ENCODE data around the gene NECAB3.

DNA sequence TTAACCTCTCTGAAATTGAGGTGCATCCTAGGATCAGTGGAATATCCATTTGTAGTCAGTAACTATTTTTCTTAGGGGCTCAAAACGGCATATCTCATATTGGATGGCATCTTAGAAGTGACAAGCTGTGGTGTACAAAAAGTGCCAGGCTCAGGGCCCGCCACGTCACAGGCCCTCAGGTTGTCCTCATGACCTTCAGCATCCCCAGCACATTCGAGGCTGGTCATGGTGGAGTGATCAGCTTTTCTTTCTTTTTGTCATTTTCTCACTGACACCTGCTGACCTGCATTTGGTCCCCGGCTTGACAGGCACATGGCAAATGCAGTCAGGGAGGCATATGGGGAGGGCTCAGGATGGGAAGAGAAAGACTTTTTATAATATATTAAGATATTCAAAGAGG lies 19.1 kb upstream of the NECAB3 start:
- TF ChIP-seq, protein P1, sequence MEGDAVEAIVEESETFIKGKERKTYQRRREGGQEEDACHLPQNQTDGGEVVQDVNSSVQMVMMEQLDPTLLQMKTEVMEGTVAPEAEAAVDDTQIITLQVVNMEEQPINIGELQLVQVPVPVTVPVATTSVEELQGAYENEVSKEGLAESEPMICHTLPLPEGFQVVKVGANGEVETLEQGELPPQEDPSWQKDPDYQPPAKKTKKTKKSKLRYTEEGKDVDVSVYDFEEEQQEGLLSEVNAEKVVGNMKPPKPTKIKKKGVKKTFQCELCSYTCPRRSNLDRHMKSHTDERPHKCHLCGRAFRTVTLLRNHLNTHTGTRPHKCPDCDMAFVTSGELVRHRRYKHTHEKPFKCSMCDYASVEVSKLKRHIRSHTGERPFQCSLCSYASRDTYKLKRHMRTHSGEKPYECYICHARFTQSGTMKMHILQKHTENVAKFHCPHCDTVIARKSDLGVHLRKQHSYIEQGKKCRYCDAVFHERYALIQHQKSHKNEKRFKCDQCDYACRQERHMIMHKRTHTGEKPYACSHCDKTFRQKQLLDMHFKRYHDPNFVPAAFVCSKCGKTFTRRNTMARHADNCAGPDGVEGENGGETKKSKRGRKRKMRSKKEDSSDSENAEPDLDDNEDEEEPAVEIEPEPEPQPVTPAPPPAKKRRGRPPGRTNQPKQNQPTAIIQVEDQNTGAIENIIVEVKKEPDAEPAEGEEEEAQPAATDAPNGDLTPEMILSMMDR (conservative IDR thresholded peaks at IDR 0.05; ENCODE audit: low read depth, low read length) = no peak
- TF ChIP-seq CHD1 (IDR thresholded peaks at IDR 0.05; ENCODE audit: low read depth, low read length) = no peak
- TF ChIP-seq, protein P2, sequence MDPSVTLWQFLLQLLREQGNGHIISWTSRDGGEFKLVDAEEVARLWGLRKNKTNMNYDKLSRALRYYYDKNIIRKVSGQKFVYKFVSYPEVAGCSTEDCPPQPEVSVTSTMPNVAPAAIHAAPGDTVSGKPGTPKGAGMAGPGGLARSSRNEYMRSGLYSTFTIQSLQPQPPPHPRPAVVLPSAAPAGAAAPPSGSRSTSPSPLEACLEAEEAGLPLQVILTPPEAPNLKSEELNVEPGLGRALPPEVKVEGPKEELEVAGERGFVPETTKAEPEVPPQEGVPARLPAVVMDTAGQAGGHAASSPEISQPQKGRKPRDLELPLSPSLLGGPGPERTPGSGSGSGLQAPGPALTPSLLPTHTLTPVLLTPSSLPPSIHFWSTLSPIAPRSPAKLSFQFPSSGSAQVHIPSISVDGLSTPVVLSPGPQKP (IDR thresholded peaks at IDR 0.05; ENCODE audit: borderline replicate concordance, low read depth, low read length) = no peak
- TF ChIP-seq POLR2A (IDR thresholded peaks at IDR 0.05; ENCODE audit: low read depth, low read length) = no peak
- no peak for TF ChIP-seq CEBPB (IDR thresholded peaks at IDR 0.05; ENCODE audit: low read depth, low read length)
- TF ChIP-seq, protein P3, sequence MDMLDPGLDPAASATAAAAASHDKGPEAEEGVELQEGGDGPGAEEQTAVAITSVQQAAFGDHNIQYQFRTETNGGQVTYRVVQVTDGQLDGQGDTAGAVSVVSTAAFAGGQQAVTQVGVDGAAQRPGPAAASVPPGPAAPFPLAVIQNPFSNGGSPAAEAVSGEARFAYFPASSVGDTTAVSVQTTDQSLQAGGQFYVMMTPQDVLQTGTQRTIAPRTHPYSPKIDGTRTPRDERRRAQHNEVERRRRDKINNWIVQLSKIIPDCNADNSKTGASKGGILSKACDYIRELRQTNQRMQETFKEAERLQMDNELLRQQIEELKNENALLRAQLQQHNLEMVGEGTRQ (IDR thresholded peaks at IDR 0.05; ENCODE audit: low read depth, low read length) = no peak
- TF ChIP-seq SMC3 (IDR thresholded peaks at IDR 0.05; ENCODE audit: low read depth, low read length) = no peak
- no peak for TF ChIP-seq RAD21 (IDR thresholded peaks at IDR 0.05; ENCODE audit: low read length)
- no peak for TF ChIP-seq RFX5 (IDR thresholded peaks at IDR 0.05; ENCODE audit: low read depth, low read length)
- no peak for TF ChIP-seq BHLHE40 (IDR thresholded peaks at IDR 0.05; ENCODE audit: low read depth, low read length)
- no peak for TF ChIP-seq RCOR1 (IDR thresholded peaks at IDR 0.05; ENCODE audit: insufficient replicate concordance, low read length)
- no peak for TF ChIP-seq MXI1 (IDR thresholded peaks at IDR 0.05; ENCODE audit: borderline replicate concordance, low read depth, low read length)
- no peak for TF ChIP-seq FOS (IDR thresholded peaks at IDR 0.05; ENCODE audit: low read depth, low read length)

Measured in IMR-90 (cell line).